ENCODE results near the gene SLC5A11. TPM values are rescaled to one million over a fixed set of nuclear protein-coding genes. Genes with fewer than 3 reads are reported as not detected.

SLC5A11 gene
- total RNA-seq, 1 donor from 2014 or later: 0.63 TPM

DNA sequence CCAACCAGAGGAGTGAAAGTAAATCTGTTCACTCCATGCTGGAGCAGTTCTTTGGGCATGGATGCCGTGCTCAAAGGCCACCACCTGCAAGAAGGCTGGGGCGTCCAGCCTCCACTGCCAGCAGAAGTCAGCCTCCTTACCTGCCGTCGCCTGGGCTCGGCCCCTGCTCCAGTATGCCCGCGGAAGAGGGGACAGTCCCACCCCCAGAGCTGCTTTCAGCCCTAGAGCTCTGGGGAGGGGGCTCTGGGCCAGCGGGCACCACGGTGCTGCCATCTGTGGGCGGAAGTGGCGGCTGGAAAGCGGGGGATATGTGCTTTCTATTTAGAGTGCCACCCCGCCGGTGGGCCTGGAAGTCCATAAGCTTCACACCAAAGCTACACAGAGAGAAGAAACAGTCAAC is 93.5 kb downstream of the SLC5A11 start:
- Mint-ChIP-seq H3K9me3 (no peaks in the 10 kb centered on the region), H3K36me3 (peaks cover 19% of the 10 kb centered on the region)
- TF ChIP-seq, protein P1, sequence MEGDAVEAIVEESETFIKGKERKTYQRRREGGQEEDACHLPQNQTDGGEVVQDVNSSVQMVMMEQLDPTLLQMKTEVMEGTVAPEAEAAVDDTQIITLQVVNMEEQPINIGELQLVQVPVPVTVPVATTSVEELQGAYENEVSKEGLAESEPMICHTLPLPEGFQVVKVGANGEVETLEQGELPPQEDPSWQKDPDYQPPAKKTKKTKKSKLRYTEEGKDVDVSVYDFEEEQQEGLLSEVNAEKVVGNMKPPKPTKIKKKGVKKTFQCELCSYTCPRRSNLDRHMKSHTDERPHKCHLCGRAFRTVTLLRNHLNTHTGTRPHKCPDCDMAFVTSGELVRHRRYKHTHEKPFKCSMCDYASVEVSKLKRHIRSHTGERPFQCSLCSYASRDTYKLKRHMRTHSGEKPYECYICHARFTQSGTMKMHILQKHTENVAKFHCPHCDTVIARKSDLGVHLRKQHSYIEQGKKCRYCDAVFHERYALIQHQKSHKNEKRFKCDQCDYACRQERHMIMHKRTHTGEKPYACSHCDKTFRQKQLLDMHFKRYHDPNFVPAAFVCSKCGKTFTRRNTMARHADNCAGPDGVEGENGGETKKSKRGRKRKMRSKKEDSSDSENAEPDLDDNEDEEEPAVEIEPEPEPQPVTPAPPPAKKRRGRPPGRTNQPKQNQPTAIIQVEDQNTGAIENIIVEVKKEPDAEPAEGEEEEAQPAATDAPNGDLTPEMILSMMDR (conservative IDR thresholded peaks at IDR 0.05): no peak

DNA sequence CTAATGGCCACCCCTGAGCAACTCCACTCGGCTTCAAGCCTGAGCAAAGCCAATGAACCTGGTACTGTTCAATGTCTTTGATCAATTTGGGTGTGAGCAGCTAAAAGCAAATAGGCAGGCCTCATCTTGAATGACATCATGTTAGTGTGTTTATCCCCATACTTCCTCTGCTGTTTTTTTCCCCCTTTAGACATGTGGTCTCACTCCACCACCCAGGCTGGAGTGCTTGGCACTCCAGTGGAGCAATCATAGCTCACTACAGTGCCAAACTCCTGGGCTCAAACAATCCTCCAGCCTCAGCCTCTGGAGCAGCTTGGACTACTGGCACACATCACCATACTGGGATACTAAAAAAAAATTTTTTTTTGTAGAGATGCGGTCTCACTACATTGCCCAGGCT is 94.0 kb downstream of the SLC5A11 start:
- Mint-ChIP-seq H3K4me1 (ENCODE audit: unreplicated experiment) (no peaks in the 10 kb centered on the region), H3K4me3 (no peak overlapping the region), H3K27me3 (no peaks in the 10 kb centered on the region)

More for the DNA sequence above, 93.5 kb downstream of the SLC5A11 start:
- no peaks in the 10 kb centered on the region for H3K27me3 Mint-ChIP-seq
- no peak for DNase-seq (ENCODE audit: extremely low spot score, unreplicated experiment)
- H3K27ac Mint-ChIP-seq: no peak overlapping the region
- no peaks in the 10 kb centered on the region for H3K4me1 Mint-ChIP-seq (ENCODE audit: unreplicated experiment)
- no peak overlapping the region for H3K4me3 Mint-ChIP-seq

DNA sequence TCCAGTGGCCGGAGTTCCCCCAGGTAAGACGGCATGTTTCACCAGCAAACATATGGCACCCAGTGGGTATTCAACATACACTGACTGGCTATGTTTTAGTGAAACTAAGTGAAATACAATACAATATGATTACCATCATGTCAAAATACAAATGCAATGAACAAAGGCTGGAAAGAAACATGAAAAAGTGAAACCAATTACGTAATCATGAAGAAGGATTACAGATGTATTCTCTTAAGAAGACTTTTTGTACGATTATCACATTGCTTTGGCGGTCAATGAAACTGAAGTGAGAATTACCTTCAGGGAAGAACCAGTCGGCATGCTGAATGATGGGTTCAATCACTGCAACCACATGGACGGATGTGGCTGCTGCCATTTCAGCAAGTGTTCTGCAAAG is 97.7 kb downstream of the SLC5A11 start:
- Mint-ChIP-seq H3K36me3 (peaks cover 35% of the 10 kb centered on the region), H3K4me1 (ENCODE audit: unreplicated experiment) (no peaks in the 10 kb centered on the region), H3K9me3 (no peaks in the 10 kb centered on the region), H3K27ac (no peak overlapping the region), H3K4me3 (no peak overlapping the region), H3K27me3 (no peaks in the 10 kb centered on the region)
- TF ChIP-seq, protein P1 (conservative IDR thresholded peaks at IDR 0.05): no peak
- DNase-seq (ENCODE audit: extremely low spot score, unreplicated experiment): no peak

More for the DNA sequence above, 94.0 kb downstream of the SLC5A11 start:
- H3K27ac Mint-ChIP-seq: no peak overlapping the region
- H3K36me3 Mint-ChIP-seq: peaks cover 17% of the 10 kb centered on the region
- TF ChIP-seq, protein P1 (conservative IDR thresholded peaks at IDR 0.05): no peak
- H3K9me3 Mint-ChIP-seq: no peaks in the 10 kb centered on the region
- no peak for DNase-seq (ENCODE audit: extremely low spot score, unreplicated experiment)

- no peaks in the 10 kb centered on the region for H3K27me3 Mint-ChIP-seq
Measured at GRCh38 chr16:24944206-24944605, 98.4 kb downstream of the SLC5A11 start.

DNA sequence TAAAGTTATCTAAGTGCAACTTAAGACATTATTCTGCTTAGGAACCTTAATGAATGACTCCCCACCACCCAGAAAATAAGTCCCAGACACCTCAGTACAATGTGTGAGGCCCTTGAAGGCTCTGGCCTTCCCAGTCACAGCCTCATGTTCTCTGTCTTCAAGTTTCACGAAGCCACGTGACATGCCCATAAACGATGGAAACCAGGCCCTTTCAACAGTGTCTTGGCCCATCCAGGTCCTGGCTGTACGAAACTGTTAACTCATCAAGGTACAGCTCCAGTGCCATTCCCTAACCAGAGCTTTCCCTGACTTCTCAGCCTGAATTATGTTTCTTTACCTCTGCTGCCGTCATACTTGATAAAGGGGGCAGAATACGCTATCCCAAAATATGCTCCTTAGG is 100.4 kb downstream of the SLC5A11 start:
- DNase-seq (ENCODE audit: extremely low spot score, unreplicated experiment): no peak
- H3K4me1 Mint-ChIP-seq (ENCODE audit: unreplicated experiment): no peaks in the 10 kb centered on the region
- no peak overlapping the region for H3K27ac Mint-ChIP-seq
- TF ChIP-seq, protein P1 (conservative IDR thresholded peaks at IDR 0.05): no peak
- peaks cover 34% of the 10 kb centered on the region for H3K36me3 Mint-ChIP-seq
- no peak overlapping the region for H3K4me3 Mint-ChIP-seq
- no peaks in the 10 kb centered on the region for H3K9me3 Mint-ChIP-seq
- H3K27me3 Mint-ChIP-seq: no peaks in the 10 kb centered on the region

More at GRCh38 chr16:24944206-24944605, 98.4 kb downstream of the SLC5A11 start:
- TF ChIP-seq, protein P1 (conservative IDR thresholded peaks at IDR 0.05): no peak
- Mint-ChIP-seq H3K9me3 (no peaks in the 10 kb centered on the region), H3K27ac (peak overlapping the region; percentile 29), H3K4me3 (no peak overlapping the region), H3K36me3 (peaks cover 37% of the 10 kb centered on the region), H3K4me1 (ENCODE audit: unreplicated experiment) (no peaks in the 10 kb centered on the region)
- no peak for DNase-seq (ENCODE audit: extremely low spot score, unreplicated experiment)

DNA sequence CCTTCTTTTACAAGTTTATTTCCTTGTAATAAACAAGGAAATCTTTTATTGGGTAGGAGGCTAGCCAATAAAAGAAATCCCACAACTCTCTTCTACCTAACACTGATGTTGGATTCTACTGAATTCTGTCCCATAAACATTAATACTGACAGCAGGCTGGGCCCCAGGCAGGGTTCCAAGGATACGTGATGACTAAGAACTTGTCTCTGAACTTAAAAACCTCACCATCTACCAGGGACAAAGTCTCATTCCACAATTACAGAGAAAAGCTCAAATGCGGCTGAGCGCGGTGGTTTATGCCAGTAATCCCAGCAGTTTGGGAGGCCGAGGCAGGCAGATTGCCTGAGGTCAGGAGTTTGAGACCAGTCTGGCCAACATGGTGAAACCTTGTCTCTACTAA is 104.5 kb downstream of the SLC5A11 start:
- Mint-ChIP-seq H3K4me1 (ENCODE audit: unreplicated experiment) (no peaks in the 10 kb centered on the region), H3K36me3 (peaks cover 33% of the 10 kb centered on the region), H3K9me3 (no peaks in the 10 kb centered on the region), H3K4me3 (no peak overlapping the region), H3K27ac (no peak overlapping the region), H3K27me3 (no peaks in the 10 kb centered on the region)
- TF ChIP-seq, protein P1 (conservative IDR thresholded peaks at IDR 0.05): no peak
- no peak for DNase-seq (ENCODE audit: extremely low spot score, unreplicated experiment)

All from type B pancreatic cell (in vitro differentiated cells).